Osteocyte (in vitro differentiated cells): Measurements from ENCODE around the gene C17orf113. TPM values are rescaled to one million over a fixed set of nuclear protein-coding genes. Genes with fewer than 3 reads are reported as not detected.

ENCODE experiments used
- DNase-seq: peaks from one replicate; pipeline ENCODE4 v3.0.0; 2021; ENCODE audit warnings: mixed read lengths; ENCODE audit not compliant: unreplicated experiment; ENCODE audit errors: extremely low spot score
- H3K27ac Mint-ChIP-seq: one replicate; pipeline ENCODE4 v1.8.0; 2021; ENCODE audit warnings: mild to moderate bottlenecking, mixed read lengths; ENCODE audit not compliant: unreplicated experiment
- H3K27me3 Mint-ChIP-seq: one replicate; pipeline ENCODE4 v1.8.0; 2021; ENCODE audit warnings: mixed read lengths; ENCODE audit not compliant: unreplicated experiment
- H3K36me3 Mint-ChIP-seq: one replicate; pipeline ENCODE4 v1.8.0; 2021; ENCODE audit warnings: mixed read lengths; ENCODE audit not compliant: unreplicated experiment
- H3K4me1 Mint-ChIP-seq: one replicate; pipeline ENCODE4 v1.8.0; 2021; ENCODE audit warnings: mixed read lengths; ENCODE audit not compliant: unreplicated experiment
- H3K4me3 Mint-ChIP-seq: one replicate; pipeline ENCODE4 v1.8.0; 2021; ENCODE audit warnings: mild to moderate bottlenecking, moderate library complexity, mixed read lengths; ENCODE audit not compliant: unreplicated experiment
- H3K9me3 Mint-ChIP-seq: one replicate; pipeline ENCODE4 v1.8.0; 2021; ENCODE audit warnings: mixed read lengths; ENCODE audit not compliant: unreplicated experiment
- total RNA-seq: library from RNA; stranded (reverse); gene quantifications from 2 replicates; pipeline ENCODE4 v1.2.1, GENCODE V29; 2021
- TF ChIP-seq, protein P1 (sequence below): fragments of 200-600 bp; sonication (generic); IDR thresholded peaks from 2 replicates; pipeline ENCODE4 v1.5.0; 2021; ENCODE audit warnings: antibody characterized with exemption, mild to moderate bottlenecking, moderate library complexity

C17orf113 gene
- total RNA-seq, 1 donor from 2014 or later, result 1.3 TPM

DNA sequence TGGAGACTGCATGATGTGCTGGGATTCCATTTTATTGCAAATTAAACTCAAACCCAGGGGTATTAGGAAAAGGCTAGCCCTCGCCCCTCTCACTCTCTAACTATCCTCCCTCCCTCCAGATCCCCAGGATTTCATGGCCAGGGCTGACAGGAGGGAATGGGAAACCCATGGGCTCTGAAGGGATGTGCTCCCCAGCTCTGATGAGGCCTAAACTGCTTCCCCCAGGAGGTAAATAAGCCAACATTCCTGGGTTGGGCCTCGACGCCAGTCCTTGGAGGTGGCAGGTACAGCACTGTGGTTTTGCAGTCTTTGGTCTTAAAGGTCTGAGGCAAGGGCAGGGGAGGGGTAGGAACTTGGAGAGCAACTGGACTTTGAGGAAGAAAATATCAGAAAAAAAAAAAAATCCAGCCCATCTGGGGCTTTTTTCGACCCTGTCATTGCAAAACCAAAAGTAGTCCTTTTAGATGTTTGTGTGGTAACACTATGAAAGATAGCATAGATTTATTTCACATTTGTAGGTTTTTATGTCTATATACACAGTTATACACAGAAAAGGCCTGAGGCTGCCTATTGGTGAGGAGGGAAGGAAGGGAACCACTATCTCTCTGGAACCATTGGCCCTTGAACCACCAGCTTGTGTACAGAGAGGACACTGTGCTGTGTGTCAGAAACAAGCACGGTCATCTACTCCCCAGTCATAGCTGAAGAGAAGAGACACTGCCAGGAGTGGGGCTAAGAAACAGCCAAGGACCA lies 12.0 kb downstream of the C17orf113 start:
- Mint-ChIP-seq H3K4me1 (no peaks in the 10 kb centered on the region), H3K4me3 (no peak overlapping the region), H3K36me3 (no peaks in the 10 kb centered on the region), H3K27me3 (peaks cover 3% of the 10 kb centered on the region), H3K27ac (no peak overlapping the region), H3K9me3 (no peaks in the 10 kb centered on the region)
- TF ChIP-seq, protein P1, sequence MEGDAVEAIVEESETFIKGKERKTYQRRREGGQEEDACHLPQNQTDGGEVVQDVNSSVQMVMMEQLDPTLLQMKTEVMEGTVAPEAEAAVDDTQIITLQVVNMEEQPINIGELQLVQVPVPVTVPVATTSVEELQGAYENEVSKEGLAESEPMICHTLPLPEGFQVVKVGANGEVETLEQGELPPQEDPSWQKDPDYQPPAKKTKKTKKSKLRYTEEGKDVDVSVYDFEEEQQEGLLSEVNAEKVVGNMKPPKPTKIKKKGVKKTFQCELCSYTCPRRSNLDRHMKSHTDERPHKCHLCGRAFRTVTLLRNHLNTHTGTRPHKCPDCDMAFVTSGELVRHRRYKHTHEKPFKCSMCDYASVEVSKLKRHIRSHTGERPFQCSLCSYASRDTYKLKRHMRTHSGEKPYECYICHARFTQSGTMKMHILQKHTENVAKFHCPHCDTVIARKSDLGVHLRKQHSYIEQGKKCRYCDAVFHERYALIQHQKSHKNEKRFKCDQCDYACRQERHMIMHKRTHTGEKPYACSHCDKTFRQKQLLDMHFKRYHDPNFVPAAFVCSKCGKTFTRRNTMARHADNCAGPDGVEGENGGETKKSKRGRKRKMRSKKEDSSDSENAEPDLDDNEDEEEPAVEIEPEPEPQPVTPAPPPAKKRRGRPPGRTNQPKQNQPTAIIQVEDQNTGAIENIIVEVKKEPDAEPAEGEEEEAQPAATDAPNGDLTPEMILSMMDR, result no peak
- DNase-seq, result no peak

DNA sequence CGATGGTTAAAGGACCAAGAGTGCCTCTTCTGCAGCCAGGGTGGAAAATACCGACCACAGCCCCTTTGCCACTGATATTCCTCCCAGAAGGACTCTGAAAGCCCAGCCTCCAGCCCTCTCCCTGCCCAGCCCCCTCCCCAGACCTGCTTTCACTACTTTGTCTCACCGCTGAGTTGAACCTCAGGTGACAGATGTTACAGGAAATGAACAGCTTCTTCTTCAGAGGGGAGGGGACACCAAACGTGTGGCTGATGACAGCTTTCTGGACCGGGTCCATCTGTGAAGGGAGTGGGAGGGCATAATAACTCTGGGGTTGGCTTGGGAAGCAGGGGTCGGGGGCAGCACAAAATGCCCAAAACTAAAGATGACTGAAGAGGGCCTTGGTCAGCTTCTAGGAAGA lies 16.3 kb downstream of the C17orf113 start:
- Mint-ChIP-seq H3K27me3 (peaks cover 6% of the 10 kb centered on the region), H3K4me3 (no peak overlapping the region), H3K27ac (no peak overlapping the region), H3K4me1 (no peaks in the 10 kb centered on the region), H3K36me3 (no peaks in the 10 kb centered on the region), H3K9me3 (no peaks in the 10 kb centered on the region)
- TF ChIP-seq, protein P1, result no peak
- DNase-seq, result no peak

DNA sequence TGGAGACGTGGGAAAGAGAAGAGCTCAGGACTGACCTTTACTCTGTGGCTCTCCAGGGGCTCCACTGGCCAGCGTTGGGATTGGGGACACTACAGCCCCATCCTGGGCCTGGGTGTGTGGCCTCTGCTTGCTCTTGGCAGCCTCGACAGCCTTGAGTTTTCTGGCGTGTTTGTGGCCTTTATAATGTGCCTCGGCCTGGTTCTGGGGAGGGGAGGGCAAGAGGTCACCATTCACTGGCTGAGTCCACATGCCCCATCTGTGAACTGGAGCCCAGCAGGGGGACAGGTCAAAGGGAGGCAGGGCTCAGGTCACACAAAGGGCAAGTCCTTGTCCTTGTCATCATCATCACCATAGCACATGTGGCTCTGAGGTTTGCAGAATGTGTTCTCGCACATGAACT lies 18.8 kb downstream of the C17orf113 start:
- no peaks in the 10 kb centered on the region for H3K9me3 Mint-ChIP-seq
- H3K27me3 Mint-ChIP-seq, result peaks cover 6% of the 10 kb centered on the region
- H3K27ac Mint-ChIP-seq, result no peak overlapping the region
- no peak overlapping the region for H3K4me3 Mint-ChIP-seq
- TF ChIP-seq, protein P1, result no peak
- no peak for DNase-seq
- H3K4me1 Mint-ChIP-seq, result no peaks in the 10 kb centered on the region
- H3K36me3 Mint-ChIP-seq, result no peaks in the 10 kb centered on the region

DNA sequence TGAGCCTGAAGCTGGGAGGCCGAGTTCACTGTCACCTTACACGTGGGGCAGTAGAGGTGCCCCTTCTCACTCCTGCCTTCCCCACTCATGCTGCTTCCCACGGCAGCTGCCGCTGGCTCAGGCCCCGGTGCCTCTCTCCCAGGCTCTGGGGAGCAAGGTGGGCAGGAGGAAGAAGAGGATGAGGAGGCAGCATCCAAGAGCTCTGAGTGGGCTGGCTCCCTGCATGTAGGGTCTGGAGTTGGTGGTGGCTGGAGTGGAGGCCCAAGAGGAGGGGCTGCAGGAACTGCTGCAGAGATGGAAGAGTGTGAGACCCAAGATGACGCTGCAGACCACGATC lies 21.6 kb downstream of the C17orf113 start:
- Mint-ChIP-seq H3K4me3 (no peak overlapping the region), H3K27ac (no peak overlapping the region), H3K36me3 (peaks cover 3% of the 10 kb centered on the region), H3K27me3 (peaks cover 3% of the 10 kb centered on the region), H3K4me1 (peaks cover 10% of the 10 kb centered on the region), H3K9me3 (no peaks in the 10 kb centered on the region)
- TF ChIP-seq, protein P1, result peak; percentile 0
- DNase-seq, result no peak

DNA sequence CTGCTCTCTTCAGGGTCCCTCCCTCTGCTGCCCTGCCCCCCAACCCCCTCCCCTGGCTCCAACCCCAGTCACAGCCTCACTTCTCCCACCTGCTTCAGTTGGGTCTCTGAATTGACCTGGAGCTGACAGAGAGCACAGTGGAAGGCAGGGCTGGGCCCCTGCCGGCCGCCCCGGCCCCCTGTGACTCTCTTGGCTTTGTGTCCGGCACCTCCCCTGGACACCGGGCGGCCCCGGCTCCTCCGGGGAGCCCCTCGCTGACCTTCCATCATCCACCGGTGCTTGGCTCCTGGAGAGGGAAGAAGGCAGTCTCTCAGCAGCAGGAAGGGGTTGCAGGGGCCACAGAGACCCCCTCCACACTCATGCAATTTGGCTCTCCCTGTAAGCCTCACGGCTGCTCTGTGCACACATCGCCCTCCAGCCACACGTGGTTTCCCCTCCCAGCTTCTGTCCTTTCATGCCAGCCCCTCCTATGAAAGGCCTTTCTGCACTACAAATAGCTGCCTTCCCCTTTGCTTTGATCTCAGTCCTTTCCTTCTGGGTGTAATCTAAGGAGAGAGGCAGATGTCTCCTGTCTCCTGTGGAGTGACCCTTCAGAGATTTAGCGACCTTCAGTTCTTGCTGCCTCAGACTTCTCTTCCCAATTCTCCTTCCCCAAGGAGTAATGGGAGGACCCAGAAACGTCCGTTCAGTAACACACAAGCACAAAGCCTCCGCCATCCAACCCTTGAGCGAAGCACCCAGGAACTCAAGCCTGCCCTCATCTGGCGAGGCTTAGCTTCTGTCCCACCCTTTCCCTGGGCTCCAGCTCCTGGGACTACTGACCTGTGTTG lies 22.2 kb downstream of the C17orf113 start:
- H3K4me3 Mint-ChIP-seq, result no peak overlapping the region
- H3K9me3 Mint-ChIP-seq, result no peaks in the 10 kb centered on the region
- no peak for DNase-seq
- H3K27ac Mint-ChIP-seq, result no peak overlapping the region
- H3K4me1 Mint-ChIP-seq, result peaks cover 10% of the 10 kb centered on the region
- H3K36me3 Mint-ChIP-seq, result peaks cover 3% of the 10 kb centered on the region
- TF ChIP-seq, protein P1, result peak; percentile 11
- peaks cover 3% of the 10 kb centered on the region for H3K27me3 Mint-ChIP-seq
